Stimulated activated CD8-positive, alpha-beta memory T cell treated with anti-CD3 and anti-CD28 coated beads, Interleukin-7, amount 100 ng/mL, for 24 hours (primary cell): ENCODE measurements around the gene WDR81.
"Not testable (repeated sequence)": the region's sequence is repeated elsewhere in the genome, so short reads cannot be mapped to it uniquely, and the experiment has no call there.

Experiments used
- DNase-seq: peaks from one replicate; pipeline ENCODE4 v3.0.0-alpha.2; 2020; ENCODE audit warnings: low read depth

WDR81 gene

DNA sequence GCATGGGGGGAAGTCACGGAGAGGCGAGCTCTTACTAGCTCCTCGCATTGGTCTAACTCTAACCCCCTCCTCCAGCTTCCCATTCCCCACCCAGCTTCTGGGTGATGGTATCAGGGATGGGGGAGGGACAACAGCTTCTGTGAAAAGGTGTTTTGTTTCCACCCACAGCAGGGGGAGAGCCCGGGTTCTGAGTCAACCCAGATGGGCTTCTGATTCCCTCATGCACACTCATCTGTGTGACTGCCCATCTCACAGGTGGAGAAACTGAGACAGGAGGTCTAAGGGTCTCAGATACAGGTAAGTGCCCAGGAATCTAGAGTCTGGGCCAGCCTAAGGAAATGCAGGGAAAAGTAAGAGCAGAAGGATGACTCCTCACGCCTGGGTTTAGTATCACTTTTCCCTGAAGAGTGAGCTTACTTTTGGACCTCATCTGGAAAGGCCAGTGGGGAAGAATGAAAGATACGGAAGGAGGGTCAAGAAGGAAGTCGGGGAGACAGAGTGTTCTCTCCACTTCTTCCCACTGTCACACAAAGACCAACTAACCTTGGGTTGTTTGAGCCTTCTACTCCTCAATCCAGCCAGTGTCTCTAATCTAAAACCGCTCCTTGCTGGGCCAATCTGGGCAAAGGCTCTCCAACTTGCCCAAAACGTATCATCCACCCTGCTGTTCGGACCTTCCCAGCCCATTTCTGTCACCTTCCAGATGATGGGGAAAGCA, 11.2 kb upstream of the WDR81 start:
- DNase-seq, result no peak

- no peak for DNase-seq
These were observed 10.6 kb upstream of the WDR81 start for GRCh38 chr17:1713878-1714426.

DNA sequence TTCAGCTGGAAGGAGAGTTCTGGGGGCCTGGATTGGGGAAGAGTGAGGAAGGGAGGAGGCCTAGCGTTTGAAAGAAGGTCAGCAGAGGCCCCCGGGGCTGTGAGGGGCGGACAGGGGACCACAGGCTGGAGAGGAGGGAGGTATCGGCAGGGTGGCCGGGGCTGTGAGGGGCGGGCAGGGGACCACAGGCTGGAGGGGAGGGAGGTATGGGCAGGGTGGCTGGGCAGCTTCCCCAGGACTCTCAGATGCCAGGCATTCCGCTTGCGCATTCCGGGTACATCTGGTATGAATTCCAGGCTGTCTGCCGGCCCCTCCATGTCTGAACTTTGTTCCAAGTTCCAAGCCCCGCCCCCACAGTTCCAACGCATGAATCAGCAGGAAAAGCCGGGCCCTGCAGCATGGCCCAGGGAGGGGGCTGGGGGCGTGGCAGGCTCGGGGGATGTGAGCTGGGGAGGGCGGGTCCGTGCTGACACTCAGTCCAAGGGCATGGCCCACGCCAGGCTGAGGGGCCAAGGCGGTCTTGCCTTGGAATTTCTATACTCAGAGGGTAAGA, 10.0 kb upstream of the WDR81 start:
- DNase-seq, result no peak

DNA sequence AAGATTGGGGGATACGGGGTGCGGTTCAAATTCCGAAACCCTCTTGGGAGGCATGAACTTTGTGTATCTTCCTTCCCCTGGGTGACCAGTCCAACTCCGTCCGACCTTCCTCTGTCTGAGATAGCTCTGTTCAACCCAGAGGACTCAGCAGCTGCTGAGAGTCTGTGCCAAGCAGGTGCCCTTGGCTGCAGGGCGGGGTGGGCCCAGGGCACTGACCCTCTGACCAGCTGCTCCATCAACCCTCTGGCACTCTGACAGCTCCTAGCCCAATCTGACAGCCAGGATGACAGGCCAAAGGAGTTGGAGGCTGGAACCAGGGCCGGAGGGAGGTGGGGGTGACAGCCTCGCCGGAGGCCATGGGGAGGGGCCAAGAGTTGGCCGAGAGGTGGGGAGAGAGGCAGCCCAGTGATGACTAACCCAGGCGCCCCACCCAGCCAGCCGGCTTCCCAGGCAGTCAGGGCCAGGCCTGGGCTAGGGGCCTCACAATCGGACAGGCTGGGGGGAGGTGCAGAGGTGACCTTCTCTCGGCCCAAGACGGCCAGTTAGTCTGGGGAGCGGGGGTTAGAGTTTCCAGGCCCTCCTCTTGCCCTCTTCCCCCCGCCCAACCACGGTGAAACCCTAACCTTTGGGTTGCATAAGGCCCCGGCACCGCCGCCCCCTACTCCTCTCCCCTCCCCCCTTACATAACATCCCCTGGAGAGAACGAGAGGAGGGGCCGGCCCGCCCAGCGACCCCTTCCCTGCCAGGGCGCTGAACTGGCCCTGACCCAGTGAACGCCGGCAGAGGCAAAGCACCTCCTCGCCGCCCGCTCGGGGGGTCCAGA, 9.3 kb upstream of the WDR81 start:
- DNase-seq, result no peak

- no peak for DNase-seq
These were observed 8.8 kb upstream of the WDR81 start for GRCh38 chr17:1715803-1716075.

DNA sequence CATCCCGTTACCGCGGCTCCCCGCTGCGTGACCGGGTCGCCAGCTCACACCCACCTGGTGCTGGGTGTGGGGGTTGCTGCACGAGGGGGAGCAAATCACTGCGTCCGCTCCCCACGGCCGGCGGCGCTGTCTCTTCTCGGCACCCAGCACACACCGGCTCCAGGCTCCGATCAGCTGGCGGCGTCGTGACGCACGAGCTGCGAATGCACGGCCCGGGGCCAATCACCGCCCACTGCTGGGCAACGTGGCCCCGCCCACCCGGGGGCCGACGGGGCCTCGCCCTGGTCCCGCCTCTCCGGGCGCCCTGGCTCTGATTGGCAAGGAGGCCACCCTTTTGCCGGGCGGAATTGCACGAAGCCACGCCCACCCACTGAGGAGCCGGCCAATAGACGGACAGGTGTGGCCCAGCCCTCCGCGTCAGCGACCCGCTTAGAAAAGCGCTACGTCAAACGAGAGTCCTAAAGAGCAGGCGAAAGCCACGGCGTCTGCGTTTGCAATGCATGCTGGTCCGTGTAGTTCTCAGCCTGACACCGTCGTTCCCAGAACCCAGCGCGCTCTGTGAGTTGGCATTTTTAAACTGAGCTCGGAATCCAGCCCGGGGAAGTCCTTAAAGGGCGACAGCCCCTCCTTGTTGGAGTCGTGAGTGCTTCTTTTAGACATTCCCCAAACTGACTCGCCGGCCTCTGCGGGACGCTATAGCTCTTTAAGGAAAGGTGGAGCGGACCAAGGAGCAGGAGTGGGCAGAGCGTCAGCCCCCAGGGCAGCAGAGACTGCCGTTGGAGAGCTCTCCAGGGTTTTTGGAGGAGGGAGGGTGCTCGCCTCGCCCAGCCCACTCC, 8.2 kb upstream of the WDR81 start:
- DNase-seq, result peak; percentile 99

GRCh38 chr17:1716912-1717695, 7.4 kb upstream of the WDR81 start:
- peak; percentile 73 for DNase-seq

GRCh38 chr17:1718362-1719165, 5.9 kb upstream of the WDR81 start:
- no peak for DNase-seq

DNA sequence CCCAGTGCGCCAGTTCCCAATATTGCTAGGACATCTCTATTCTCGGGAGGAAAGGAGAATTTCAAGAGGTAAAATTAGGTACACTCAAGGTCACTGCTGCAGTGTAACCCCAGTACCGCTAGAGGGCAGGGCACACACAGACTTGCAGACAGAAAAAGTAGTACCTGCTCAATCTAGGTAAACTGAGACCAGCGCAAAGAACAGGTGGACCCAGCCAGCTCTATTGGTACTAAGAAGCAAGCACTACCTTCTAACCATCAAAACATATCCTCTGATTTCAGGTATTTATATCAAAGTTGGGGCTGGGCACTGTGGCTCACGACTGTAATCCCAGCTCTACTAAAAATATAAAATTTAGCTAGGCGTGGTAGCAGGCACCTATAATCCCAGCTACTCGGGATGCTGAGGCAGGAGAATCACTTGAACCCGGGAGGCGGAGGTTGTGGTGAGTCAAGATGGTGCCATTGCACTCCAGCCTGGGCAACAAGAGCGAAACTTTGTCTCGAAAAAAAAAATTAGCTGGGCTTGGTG, 3.6 kb upstream of the WDR81 start:
- peak; percentile 38 for DNase-seq

DNA sequence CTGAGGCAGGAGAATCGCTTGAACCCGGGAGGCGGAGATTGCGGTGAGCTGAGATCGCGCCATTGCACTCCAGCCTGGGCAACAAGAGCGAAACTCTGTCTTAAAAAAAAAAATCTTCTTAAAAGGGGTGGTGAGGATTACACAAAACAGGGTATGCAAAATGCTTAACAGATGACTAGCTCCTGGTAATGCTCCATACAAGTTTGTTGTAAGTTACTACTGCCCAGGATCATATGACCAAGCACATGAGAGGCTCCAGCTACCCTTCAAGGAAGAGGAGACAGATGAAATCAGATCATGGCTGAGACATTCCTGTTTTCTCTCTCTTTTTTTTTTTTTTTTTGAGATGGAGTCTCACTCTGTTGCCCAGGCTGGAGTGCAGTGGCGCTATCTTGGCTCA, 2.5 kb upstream of the WDR81 start:
- not testable (repeated sequence) for DNase-seq

DNA sequence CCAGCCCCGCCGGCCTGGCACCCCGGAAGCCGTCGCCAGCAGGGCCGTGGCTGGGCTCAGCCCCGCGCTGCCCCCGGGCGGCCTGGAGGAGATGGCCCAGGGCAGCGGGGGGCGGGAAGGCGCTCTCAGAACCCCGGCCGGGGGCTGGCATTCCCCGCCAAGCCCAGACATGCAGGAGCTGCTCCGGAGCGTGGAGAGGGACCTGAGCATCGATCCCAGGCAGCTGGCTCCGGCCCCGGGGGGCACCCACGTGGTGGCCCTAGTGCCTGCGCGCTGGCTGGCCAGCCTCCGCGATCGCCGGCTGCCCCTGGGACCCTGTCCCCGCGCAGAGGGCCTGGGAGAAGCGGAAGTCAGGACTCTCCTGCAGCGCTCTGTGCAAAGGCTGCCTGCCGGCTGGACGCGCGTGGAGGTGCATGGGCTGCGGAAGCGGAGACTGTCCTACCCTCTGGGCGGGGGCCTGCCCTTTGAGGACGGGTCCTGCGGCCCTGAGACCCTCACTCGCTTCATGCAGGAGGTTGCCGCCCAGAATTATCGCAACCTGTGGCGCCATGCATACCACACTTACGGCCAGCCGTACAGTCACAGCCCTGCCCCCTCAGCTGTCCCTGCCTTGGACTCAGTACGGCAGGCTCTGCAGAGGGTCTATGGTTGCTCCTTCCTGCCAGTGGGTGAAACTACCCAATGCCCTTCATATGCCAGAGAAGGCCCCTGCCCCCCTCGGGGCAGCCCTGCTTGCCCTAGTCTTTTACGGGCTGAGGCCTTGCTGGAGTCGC, 551 bp downstream of the WDR81 start:
- no peak for DNase-seq

DNA sequence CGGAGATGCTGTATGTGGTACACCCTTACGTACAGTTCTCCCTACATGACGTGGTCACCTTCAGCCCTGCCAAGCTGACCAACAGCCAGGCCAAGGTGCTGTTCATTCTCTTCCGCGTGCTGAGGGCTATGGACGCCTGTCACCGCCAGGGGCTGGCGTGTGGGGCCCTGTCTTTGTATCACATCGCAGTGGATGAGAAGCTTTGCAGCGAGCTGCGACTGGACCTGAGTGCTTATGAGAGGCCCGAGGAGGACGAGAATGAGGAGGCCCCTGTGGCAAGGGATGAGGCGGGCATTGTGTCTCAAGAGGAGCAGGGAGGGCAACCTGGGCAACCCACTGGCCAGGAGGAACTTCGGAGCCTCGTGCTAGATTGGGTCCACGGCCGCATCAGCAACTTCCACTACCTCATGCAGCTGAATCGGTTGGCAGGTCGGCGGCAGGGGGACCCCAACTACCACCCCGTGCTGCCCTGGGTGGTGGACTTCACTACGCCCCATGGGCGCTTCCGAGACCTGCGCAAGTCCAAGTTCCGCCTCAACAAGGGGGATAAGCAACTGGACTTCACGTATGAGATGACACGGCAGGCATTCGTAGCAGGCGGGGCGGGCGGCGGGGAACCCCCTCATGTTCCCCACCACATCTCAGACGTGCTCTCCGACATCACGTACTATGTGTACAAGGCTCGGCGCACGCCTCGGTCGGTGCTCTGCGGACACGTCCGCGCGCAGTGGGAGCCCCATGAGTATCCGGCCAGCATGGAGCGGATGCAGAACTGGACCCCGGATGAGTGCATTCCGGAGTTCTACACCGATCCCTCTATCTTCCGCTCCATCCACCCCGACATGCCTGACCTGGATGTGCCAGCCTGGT, 1.4 kb downstream of the WDR81 start:
- no peak for DNase-seq

- no peak for DNase-seq
These were observed 2.2 kb downstream of the WDR81 start for GRCh38 chr17:1726626-1727257.

GRCh38 chr17:1727258-1727789, 2.8 kb downstream of the WDR81 start:
- no peak for DNase-seq

GRCh38 chr17:1727876-1728630, 3.5 kb downstream of the WDR81 start:
- no peak for DNase-seq

DNA sequence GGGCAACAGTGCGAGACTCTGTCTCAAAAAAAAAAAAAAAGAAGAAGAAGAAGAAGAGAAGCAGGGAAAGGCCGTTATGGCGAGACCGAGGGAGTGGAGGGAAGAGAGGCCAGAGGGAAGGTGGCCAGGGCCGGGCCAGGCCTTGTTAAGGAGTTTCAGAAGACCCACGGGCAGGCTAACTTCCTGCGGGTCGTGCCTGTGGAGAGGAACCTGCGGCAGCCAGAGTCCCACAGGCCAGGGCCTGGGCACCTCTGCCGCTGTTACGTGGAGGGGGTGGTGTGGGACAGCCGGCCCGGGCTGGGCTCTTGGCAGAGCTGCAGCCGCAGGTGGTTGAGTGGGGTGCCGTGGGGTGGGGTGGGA, 5.4 kb downstream of the WDR81 start:
- DNase-seq, result no peak
